ENCODE results near the gene UBTD2.
"Not testable (repeated sequence)": the region's sequence is repeated elsewhere in the genome, so short reads cannot be mapped to it uniquely, and the experiment has no call there.

UBTD2 gene

GRCh38 chr5:172283020-172283861, at the start of gene UBTD2:
Gene UBTD2 (minus strand): TSS chr5:172283764. CDS start chr5:172283665, 99 bp downstream.
- DNase-seq (ENCODE audit: low read depth in 2 of 2) = peak; percentile 26 to 72

GRCh38 chr5:172326901-172327300, 43.3 kb upstream of the UBTD2 start:
- DNase-seq (ENCODE audit: low read depth in 2 of 2) = not testable (repeated sequence)

- no peak for DNase-seq (ENCODE audit: low read depth in 2 of 2)
These were observed 41.9 kb upstream of the UBTD2 start for GRCh38 chr5:172325452-172325851.

- DNase-seq (ENCODE audit: low read depth in 2 of 2) = no peak
These were observed 38.7 kb upstream of the UBTD2 start for GRCh38 chr5:172322028-172322965.

- DNase-seq (ENCODE audit: low read depth in 2 of 2) = no peak
These were observed 38.0 kb upstream of the UBTD2 start for GRCh38 chr5:172321593-172321992.

DNA sequence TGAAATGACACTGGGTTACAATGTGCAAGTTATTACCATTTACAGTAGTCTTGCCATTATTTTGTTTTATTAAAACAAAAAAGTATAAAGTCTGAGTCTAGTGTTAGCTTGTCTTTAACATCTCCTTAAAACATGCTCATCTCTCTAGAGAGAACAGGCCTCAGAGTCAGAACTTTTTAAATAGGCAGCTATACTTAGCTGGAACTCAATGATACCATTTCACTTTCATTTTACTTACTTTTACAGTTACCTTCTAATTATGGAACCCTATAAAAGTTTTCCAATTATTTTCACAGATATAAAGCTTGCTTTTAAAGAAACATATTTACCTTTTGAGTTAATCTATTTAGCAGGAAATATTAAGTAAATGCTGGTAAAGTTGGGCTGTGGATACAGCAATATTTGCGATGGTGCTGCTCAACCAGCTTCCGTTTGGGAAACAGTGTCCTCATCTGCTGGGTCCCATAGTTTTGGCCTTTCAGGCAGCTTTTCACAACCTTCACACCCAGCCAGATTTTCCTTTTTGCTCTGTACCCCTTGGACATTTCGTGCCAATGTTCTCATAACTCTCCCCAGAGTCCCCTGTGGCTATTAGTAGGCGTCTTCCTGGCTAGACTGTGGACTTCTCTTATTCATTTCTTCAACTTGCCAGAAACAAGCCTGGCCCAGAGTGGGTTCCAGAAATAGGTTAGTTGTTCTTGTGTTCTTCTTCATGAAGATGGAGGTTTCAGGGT, 36.3 kb upstream of the UBTD2 start:
- DNase-seq (ENCODE audit: low read depth in 2 of 2) = no peak

DNA sequence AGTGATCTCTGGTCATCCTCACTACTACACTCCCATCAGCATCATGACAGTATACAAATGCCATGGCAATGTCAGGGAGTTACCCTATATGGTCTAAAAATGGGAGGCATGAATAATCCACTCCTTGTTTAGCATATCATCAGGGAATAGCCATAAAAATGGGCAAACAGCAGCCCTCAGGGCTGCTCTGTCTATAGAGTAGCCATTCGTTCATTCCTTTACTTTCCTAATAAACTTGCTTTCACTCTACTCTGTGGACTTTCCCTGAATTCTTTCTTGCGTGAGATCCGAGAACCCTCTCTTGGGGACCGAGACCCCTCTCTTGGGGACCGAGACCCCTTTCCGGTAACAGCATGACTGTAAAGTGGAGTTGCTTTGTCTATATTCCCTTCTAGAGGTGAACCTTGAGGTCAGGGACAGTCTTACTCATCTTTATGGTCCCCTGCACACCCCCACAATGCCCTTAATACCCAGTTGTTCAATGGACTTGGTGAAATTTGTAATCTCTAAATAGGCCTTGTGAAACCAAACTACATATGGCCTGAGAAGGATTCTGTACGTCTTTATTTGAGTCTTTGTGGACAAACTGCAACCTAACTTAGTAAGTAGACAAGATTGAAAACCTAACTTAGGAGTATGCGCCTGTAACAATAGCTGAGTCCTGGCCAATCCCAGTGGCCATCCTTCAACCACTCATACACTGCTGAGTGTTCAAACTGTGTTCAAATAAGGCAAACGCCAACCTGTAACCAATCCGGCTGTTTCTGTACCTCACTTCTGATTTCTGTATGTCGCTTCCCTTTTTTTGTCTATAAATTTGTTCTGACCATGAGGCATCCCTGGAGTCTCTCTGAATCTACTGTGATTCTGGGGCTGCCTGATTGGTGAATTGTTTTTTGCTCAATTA, 32.3 kb upstream of the UBTD2 start:
- DNase-seq (ENCODE audit: low read depth in 2 of 2) = no peak

GRCh38 chr5:172313915-172314314, 30.4 kb upstream of the UBTD2 start:
- DNase-seq (ENCODE audit: low read depth in 2 of 2) = no peak

DNA sequence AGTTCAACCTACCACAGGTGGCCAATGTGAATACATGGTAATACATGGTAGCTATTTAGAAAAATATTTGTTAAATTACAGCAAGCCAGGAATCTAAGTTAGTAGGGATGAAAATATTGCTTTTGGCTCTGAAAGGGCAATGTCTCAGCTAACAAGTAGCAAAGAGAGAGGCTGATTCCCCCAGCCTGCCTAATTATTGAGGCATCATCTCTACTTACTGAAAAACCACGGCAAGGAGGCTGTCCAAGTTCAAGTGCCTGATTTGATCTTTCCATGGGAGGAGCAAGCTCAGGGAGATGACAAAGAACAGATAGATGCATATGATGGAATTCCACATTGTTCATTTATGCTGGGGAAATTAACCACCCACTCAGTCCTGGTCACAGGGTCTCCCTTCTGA, 28.7 kb upstream of the UBTD2 start:
- no peak for DNase-seq (ENCODE audit: low read depth in 2 of 2)

- DNase-seq (ENCODE audit: low read depth in 2 of 2) = no peak
These were observed 28.0 kb upstream of the UBTD2 start for GRCh38 chr5:172311605-172312004.

DNA sequence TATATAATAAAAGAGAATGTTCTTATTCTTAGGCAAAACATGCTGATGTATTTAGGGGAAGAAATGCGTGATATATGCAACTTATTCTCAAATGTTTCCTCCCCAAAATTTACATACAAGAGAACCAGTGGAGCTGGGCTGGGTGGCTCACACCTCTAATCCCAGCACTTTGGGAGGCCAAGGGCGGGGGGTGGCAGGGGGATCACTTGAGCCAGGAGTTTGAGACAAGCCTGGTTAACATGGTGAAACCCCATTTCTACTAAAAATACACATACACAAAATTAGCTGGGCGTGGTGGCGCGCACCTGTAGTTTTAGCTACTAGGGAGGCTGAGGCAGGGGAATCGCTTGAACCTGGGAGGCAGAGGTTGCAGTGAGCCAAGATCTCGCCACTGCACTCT, 27.5 kb upstream of the UBTD2 start:
- no peak for DNase-seq (ENCODE audit: low read depth in 2 of 2)

DNA sequence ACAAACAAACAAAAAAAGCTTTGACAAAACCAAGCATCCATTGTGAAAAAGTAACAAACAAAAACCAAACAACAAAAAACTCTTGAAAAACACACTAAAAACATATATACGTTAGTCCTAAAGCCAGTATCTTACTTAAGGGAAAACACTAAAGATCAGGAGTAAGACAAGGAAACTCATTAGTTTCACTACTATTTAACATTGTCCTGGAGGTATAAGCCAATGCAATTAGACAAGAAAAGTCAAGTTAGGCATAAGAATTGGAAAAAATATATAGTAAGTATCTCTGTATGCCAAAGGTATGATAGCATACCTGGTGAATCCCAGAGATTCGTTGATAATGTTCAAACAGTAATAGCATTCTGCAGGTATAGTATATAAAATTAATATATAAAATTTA, 21.8 kb upstream of the UBTD2 start:
- DNase-seq (ENCODE audit: low read depth in 2 of 2) = no peak

GRCh38 chr5:172303572-172304335, 20.2 kb upstream of the UBTD2 start:
- no peak for DNase-seq (ENCODE audit: low read depth in 2 of 2)

GRCh38 chr5:172303162-172303561, 19.6 kb upstream of the UBTD2 start:
- DNase-seq (ENCODE audit: low read depth in 2 of 2) = no peak

GRCh38 chr5:172302047-172302710, 18.6 kb upstream of the UBTD2 start:
- no peak for DNase-seq (ENCODE audit: low read depth in 2 of 2)

- no peak for DNase-seq (ENCODE audit: low read depth in 2 of 2)
These were observed 16.4 kb upstream of the UBTD2 start for GRCh38 chr5:172299916-172300439.

DNA sequence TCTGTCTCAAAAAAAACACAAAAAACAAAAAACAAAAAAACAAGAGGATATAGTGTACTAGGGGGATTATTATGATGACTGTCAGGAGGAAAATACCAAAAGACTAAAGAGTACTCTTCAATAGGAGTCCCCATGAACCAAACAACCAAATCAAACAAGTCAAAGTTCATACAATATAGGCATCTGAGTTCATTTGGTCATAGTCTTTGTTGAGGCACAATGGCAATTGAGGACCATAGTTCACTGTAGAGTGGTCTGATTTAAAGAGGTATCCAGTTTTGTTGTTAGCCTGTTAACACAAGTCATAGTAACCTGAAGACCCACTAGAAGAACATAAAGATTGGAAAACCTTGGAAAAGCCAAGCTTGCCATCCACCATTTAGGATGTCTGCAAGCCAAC, 11.3 kb upstream of the UBTD2 start:
- no peak for DNase-seq (ENCODE audit: low read depth in 2 of 2)

- DNase-seq (ENCODE audit: low read depth in 2 of 2) = no peak
These were observed 10.3 kb upstream of the UBTD2 start for GRCh38 chr5:172293745-172294342.

All from stimulated activated CD8-positive, alpha-beta memory T cell treated with anti-CD3 and anti-CD28 coated beads, Interleukin-7, amount 100 ng/mL, for 4 hours (primary cell).